Left lung (tissue), 10 donors: ENCODE measurements around the gene GOLGA3. TPM values are rescaled to one million over a fixed set of nuclear protein-coding genes. Genes with fewer than 3 reads are reported as not detected.

Experiments used
- ATAC-seq: fragments of 200-7000 bp; cut with Tn5 transposase; one replicate; pipeline ENCODE4 v1.9.1; 2020; ENCODE audit warnings: moderate library complexity
- DNase-seq, 4 donors: peaks; one replicate each; pipeline ENCODE4 v3.0.0-alpha.2; 2013 to 2020
- H3K27ac ChIP-seq, 2 donors: fragments of 200-600 bp; sonication (generic) in 1 of 2; one replicate each; pipeline versions ENCODE4 v1.5.0 to v1.8.0; 2020 to 2021
- H3K27me3 ChIP-seq, 2 donors: fragments of 200-600 bp; sonication (generic) in 1 of 2; one replicate each; pipeline versions ENCODE4 v1.5.0 to v1.8.0; 2020 to 2021
- H3K36me3 ChIP-seq, 2 donors: fragments of 200-600 bp; sonication (generic) in 1 of 2; one replicate each; pipeline versions ENCODE4 v1.5.0 to v1.8.0; 2020 to 2021
- H3K4me1 ChIP-seq, 2 donors: fragments of 200-600 bp; one replicate each; pipeline ENCODE4 v1.8.0; 2021
- H3K4me3 ChIP-seq, 2 donors: fragments of 200-600 bp; sonication (generic) in 1 of 2; one replicate each; pipeline versions ENCODE4 v1.5.0 to v1.8.0; 2020 to 2021; ENCODE audit warnings: mild to moderate bottlenecking in 1 of 2
- H3K9me3 ChIP-seq, 2 donors: fragments of 200-600 bp; sonication (generic) in 1 of 2; one replicate each; pipeline versions ENCODE4 v1.5.0 to v1.8.0; 2020 to 2021
- CTCF ChIP-seq, 2 donors: fragments of 200-600 bp; sonication (generic) in 1 of 2; IDR thresholded peaks; one replicate each; pipeline versions ENCODE4 v1.5.0 to v1.8.0; 2021; ENCODE audit warnings: antibody characterized with exemption in 2 of 2
- intact Hi-C, 2 donors: fragments of 100-400 bp; cut with DNase I; formaldehyde crosslinking; loops; one replicate each; pipeline versions ENCODE4 v1.11.2 to v1.14.2; 2022
- polyA plus RNA-seq, 6 donors: library from polyadenylated mRNA; unstranded; fragments of 120-200 nt; gene quantifications; one replicate each; pipeline ENCODE4 v1.2.1, GENCODE V29; 2013; ENCODE audit not compliant: insufficient read length in 6 of 6
- total RNA-seq, 2 donors: library from RNA; stranded (reverse); fragmentation: NEBNext Ultra II Directional; extraction: Animal tissue kit (Norgen Biotek cat#: 25700); gene quantifications; one replicate each; pipeline ENCODE4 v1.2.1, GENCODE V29; 2021
- donor health status: DM: no; HTN: yes; CAD: no.
- donor health status: DM: no; HTN: no; CAD: no.

The GOLGA3 gene
- total and polyA plus RNA-seq, 8 donors = 40.6 to 82.6 (median 45.0) TPM

GRCh38 chr12:132789099-132789471 lies 39.6 kb downstream of the GOLGA3 start:
- intact Hi-C loops = no loop called here
- H3K27me3 ChIP-seq = no peaks in the 10 kb centered on the region
- H3K4me3 ChIP-seq = no peak overlapping the region
- no peak for ATAC-seq
- H3K27ac ChIP-seq = no peak overlapping the region
- H3K9me3 ChIP-seq = no peaks in the 10 kb centered on the region
- H3K36me3 ChIP-seq = peaks cover 0 to 82% of the 10 kb centered on the region in 2 donors
- no peak for TF ChIP-seq CTCF (IDR thresholded peaks at IDR 0.05)
- no peaks in the 10 kb centered on the region for H3K4me1 ChIP-seq
- no peak for DNase-seq

- Histone ChIP-seq H3K9me3 (no peaks in the 10 kb centered on the region), H3K4me3 (no peak overlapping the region), H3K36me3 (peaks cover 0 to 82% of the 10 kb centered on the region in 2 donors), H3K27ac (no peak overlapping the region), H3K27me3 (no peaks in the 10 kb centered on the region), H3K4me1 (no peaks in the 10 kb centered on the region)
- DNase-seq (peak in 1 of 4 donors; percentile 53), ATAC-seq (no peak)
- intact Hi-C loops = no loop called here
- TF ChIP-seq CTCF (IDR thresholded peaks at IDR 0.05) = no peak
These were observed 40.1 kb downstream of the GOLGA3 start for GRCh38 chr12:132788375-132789098.

- no peak overlapping the region for H3K4me3 ChIP-seq
- TF ChIP-seq CTCF (IDR thresholded peaks at IDR 0.05) = no peak
- peaks cover 0 to 87% of the 10 kb centered on the region in 2 donors for H3K36me3 ChIP-seq
- ATAC-seq (no peak), DNase-seq (peak in 1 of 4 donors; percentile 53)
- no peak overlapping the region for H3K27ac ChIP-seq
- H3K9me3 ChIP-seq = no peaks in the 10 kb centered on the region
- no peaks in the 10 kb centered on the region for H3K27me3 ChIP-seq
- intact Hi-C loops = no loop called here
- no peaks in the 10 kb centered on the region for H3K4me1 ChIP-seq
These were observed 40.8 kb downstream of the GOLGA3 start for GRCh38 chr12:132787877-132788276.

GRCh38 chr12:132786192-132786591 lies 42.5 kb downstream of the GOLGA3 start:
- intact Hi-C loops = no loop called here
- DNase-seq (no peak), ATAC-seq (no peak)
- TF ChIP-seq CTCF (IDR thresholded peaks at IDR 0.05) = no peak
- no peak overlapping the region for H3K4me3 ChIP-seq
- H3K9me3 ChIP-seq = no peaks in the 10 kb centered on the region
- H3K36me3 ChIP-seq = peaks cover 0 to 95% of the 10 kb centered on the region in 2 donors
- no peak overlapping the region for H3K27ac ChIP-seq
- H3K27me3 ChIP-seq = no peaks in the 10 kb centered on the region
- H3K4me1 ChIP-seq = no peaks in the 10 kb centered on the region

GRCh38 chr12:132784580-132784979 lies 44.1 kb downstream of the GOLGA3 start:
- H3K4me1 ChIP-seq = no peaks in the 10 kb centered on the region
- no peak for ATAC-seq
- intact Hi-C loops = no loop called here
- H3K36me3 ChIP-seq = peaks cover 0 to 95% of the 10 kb centered on the region in 2 donors
- H3K27ac ChIP-seq = no peak overlapping the region
- no peaks in the 10 kb centered on the region for H3K9me3 ChIP-seq
- no peaks in the 10 kb centered on the region for H3K27me3 ChIP-seq
- no peak for TF ChIP-seq CTCF (IDR thresholded peaks at IDR 0.05)
- DNase-seq = no peak
- H3K4me3 ChIP-seq = no peak overlapping the region
